ENCODE results near the gene PHKA2.
"Not testable (repeated sequence)": the region's sequence is repeated elsewhere in the genome, so short reads cannot be mapped to it uniquely, and the experiment has no call there.

The PHKA2 gene

GRCh38 chrX:18983666-18984380 is at the start of gene PHKA2:
Gene PHKA2 (minus strand): TSS chrX:18984114. CDS start chrX:18983932, 182 bp downstream.
- peak; percentile 89 for DNase-seq

GRCh38 chrX:19030805-19031204 is 46.9 kb upstream of the PHKA2 start:
- no peak for DNase-seq

- no peak for DNase-seq
Observed at GRCh38 chrX:19028560-19028959, 44.6 kb upstream of the PHKA2 start.

GRCh38 chrX:19024366-19024765 is 40.5 kb upstream of the PHKA2 start:
- no peak for DNase-seq

- no peak for DNase-seq
Observed at GRCh38 chrX:19019996-19020395, 36.1 kb upstream of the PHKA2 start.

GRCh38 chrX:19017271-19017670 is 33.4 kb upstream of the PHKA2 start:
- peak; percentile 21 for DNase-seq

GRCh38 chrX:19016614-19017013 is 32.7 kb upstream of the PHKA2 start:
- DNase-seq = not testable (repeated sequence)

GRCh38 chrX:19007868-19008267 is 24.0 kb upstream of the PHKA2 start:
- DNase-seq = no peak

- no peak for DNase-seq
Observed at GRCh38 chrX:19007011-19007410, 23.1 kb upstream of the PHKA2 start.

- peak; percentile 8 for DNase-seq
Observed at GRCh38 chrX:19005909-19006308, 22.0 kb upstream of the PHKA2 start.

- DNase-seq = no peak
Observed at GRCh38 chrX:19003756-19004155, 19.8 kb upstream of the PHKA2 start.

GRCh38 chrX:18998653-18999052 is 14.7 kb upstream of the PHKA2 start:
- no peak for DNase-seq

GRCh38 chrX:18997916-18998315 is 14.0 kb upstream of the PHKA2 start:
- no peak for DNase-seq

GRCh38 chrX:18996536-18996935 is 12.6 kb upstream of the PHKA2 start:
- no peak for DNase-seq

- no peak for DNase-seq
Observed at GRCh38 chrX:18995221-18995620, 11.3 kb upstream of the PHKA2 start.

- no peak for DNase-seq
Observed at GRCh38 chrX:18994713-18995112, 10.8 kb upstream of the PHKA2 start.

- no peak for DNase-seq
Observed at GRCh38 chrX:18992829-18993228, 8.9 kb upstream of the PHKA2 start.

GRCh38 chrX:18985186-18985435 is 1.2 kb upstream of the PHKA2 start:
- no peak for DNase-seq

- peak; percentile 91 for DNase-seq
Observed at GRCh38 chrX:18984381-18985185, 669 bp upstream of the PHKA2 start.

- DNase-seq = no peak
Observed at GRCh38 chrX:18981124-18981807, 2.6 kb downstream of the PHKA2 start.

GRCh38 chrX:18980262-18980661 is 3.7 kb downstream of the PHKA2 start:
- peak; percentile 69 for DNase-seq

GRCh38 chrX:18974993-18975392 is 8.9 kb downstream of the PHKA2 start:
- DNase-seq = no peak

- DNase-seq = peak; percentile 46
Observed at GRCh38 chrX:18973527-18974192, 10.3 kb downstream of the PHKA2 start.

Data from hematopoietic multipotent progenitor cell treated with erythropoietin and hydrocortisone succinate and interleukin-3 and kit ligand, for 4 days (in vitro differentiated cells).